ENCODE data around the gene OR51E2.

Gene OR51E2

DNA sequence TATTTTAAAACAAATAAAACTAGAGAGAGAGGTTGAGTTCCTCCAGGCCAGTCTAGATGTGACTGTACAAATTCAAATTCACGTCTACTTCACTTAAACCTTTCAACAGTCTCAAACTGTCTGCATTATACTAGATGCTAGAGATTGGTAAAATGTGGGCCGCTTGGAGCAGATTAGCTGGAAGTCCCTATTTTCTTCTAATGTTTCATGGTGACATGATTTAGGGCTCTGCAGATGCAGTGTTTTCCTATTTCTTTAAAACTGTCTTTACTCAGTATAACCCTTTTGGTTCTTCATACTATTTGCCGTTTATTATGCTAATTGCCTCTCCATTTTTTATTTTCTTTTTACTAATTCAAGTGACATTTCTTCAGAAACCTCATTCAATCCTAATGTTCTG is 33.5 kb downstream of the OR51E2 start:
- TF ChIP-seq SIN3A (IDR thresholded peaks at IDR 0.05; ENCODE audit: borderline replicate concordance, insufficient read depth, low read length), result no peak
- TF ChIP-seq POLR2AphosphoS5 (IDR thresholded peaks at IDR 0.05; ENCODE audit: low read depth, low read length), result no peak
- TF ChIP-seq FOXP2 (optimal IDR thresholded peaks at IDR 0.05; ENCODE audit: borderline replicate concordance, extremely low read depth, extremely low read length, insufficient read depth), result no peak
- TF ChIP-seq, protein P1, sequence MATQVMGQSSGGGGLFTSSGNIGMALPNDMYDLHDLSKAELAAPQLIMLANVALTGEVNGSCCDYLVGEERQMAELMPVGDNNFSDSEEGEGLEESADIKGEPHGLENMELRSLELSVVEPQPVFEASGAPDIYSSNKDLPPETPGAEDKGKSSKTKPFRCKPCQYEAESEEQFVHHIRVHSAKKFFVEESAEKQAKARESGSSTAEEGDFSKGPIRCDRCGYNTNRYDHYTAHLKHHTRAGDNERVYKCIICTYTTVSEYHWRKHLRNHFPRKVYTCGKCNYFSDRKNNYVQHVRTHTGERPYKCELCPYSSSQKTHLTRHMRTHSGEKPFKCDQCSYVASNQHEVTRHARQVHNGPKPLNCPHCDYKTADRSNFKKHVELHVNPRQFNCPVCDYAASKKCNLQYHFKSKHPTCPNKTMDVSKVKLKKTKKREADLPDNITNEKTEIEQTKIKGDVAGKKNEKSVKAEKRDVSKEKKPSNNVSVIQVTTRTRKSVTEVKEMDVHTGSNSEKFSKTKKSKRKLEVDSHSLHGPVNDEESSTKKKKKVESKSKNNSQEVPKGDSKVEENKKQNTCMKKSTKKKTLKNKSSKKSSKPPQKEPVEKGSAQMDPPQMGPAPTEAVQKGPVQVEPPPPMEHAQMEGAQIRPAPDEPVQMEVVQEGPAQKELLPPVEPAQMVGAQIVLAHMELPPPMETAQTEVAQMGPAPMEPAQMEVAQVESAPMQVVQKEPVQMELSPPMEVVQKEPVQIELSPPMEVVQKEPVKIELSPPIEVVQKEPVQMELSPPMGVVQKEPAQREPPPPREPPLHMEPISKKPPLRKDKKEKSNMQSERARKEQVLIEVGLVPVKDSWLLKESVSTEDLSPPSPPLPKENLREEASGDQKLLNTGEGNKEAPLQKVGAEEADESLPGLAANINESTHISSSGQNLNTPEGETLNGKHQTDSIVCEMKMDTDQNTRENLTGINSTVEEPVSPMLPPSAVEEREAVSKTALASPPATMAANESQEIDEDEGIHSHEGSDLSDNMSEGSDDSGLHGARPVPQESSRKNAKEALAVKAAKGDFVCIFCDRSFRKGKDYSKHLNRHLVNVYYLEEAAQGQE (IDR thresholded peaks at IDR 0.05; ENCODE audit: insufficient read depth in 1 of 2, low read depth in 2 of 2, low read length in 2 of 2), result no peak
- no peak for TF ChIP-seq TAF1 (IDR thresholded peaks at IDR 0.05; ENCODE audit: borderline replicate concordance, insufficient read depth, low read length)

- no peak for TF ChIP-seq SIN3A (IDR thresholded peaks at IDR 0.05; ENCODE audit: borderline replicate concordance, insufficient read depth, low read length)
- no peak for TF ChIP-seq FOXP2 (optimal IDR thresholded peaks at IDR 0.05; ENCODE audit: borderline replicate concordance, extremely low read depth, extremely low read length, insufficient read depth)
- TF ChIP-seq TAF1 (IDR thresholded peaks at IDR 0.05; ENCODE audit: borderline replicate concordance, insufficient read depth, low read length), result no peak
- TF ChIP-seq, protein P1 (IDR thresholded peaks at IDR 0.05; ENCODE audit: insufficient read depth in 1 of 2, low read depth in 2 of 2, low read length in 2 of 2), result no peak
- TF ChIP-seq POLR2AphosphoS5 (IDR thresholded peaks at IDR 0.05; ENCODE audit: low read depth, low read length), result no peak
Observed at GRCh38 chr11:4662876-4663275, 34.8 kb downstream of the OR51E2 start.

DNA sequence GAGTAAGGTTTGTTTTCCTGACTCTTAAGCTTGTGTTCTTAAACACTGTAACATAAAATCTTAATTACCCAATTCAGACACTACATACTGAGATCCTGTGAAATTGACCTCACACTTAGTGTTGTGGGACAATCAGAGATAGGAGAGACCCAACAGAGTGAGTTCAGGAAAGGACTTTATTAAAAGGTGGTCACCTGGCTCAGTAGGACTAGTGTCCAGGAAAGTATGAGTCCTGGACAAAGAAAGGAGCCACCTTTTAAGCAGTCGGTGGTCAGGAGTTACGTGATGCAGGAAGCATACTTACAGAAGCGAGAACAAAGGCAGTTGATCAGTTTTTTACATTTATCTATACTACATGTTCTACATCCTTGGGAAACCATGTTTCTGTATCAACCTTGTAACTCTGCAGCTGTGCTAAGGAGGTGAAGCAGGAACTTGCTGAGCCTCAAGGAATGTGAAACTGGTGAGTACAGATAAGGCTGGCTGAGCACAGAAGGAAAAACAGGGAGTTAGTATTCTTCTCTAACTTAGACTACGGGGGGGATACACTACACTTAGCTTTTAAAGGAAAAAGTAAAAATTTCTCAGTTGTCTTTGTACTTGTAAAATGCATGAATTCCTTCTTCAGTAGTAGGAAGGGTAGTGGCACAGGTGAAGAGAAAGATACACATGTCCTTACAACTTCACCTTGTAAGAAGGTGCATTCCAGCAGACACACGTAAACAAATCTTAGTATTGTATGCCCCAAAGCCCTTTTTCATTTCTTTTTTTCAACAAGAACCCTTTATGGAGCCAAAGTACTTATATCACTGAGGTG is 38.8 kb downstream of the OR51E2 start:
- TF ChIP-seq FOXP2 (optimal IDR thresholded peaks at IDR 0.05; ENCODE audit: borderline replicate concordance, extremely low read depth, extremely low read length, insufficient read depth) (no peak), TAF1 (IDR thresholded peaks at IDR 0.05; ENCODE audit: borderline replicate concordance, insufficient read depth, low read length) (no peak), POLR2AphosphoS5 (IDR thresholded peaks at IDR 0.05; ENCODE audit: low read depth, low read length) (no peak), SIN3A (IDR thresholded peaks at IDR 0.05; ENCODE audit: borderline replicate concordance, insufficient read depth, low read length) (no peak)
- TF ChIP-seq, protein P1 (IDR thresholded peaks at IDR 0.05; ENCODE audit: insufficient read depth in 1 of 2, low read depth in 2 of 2, low read length in 2 of 2), result no peak

DNA sequence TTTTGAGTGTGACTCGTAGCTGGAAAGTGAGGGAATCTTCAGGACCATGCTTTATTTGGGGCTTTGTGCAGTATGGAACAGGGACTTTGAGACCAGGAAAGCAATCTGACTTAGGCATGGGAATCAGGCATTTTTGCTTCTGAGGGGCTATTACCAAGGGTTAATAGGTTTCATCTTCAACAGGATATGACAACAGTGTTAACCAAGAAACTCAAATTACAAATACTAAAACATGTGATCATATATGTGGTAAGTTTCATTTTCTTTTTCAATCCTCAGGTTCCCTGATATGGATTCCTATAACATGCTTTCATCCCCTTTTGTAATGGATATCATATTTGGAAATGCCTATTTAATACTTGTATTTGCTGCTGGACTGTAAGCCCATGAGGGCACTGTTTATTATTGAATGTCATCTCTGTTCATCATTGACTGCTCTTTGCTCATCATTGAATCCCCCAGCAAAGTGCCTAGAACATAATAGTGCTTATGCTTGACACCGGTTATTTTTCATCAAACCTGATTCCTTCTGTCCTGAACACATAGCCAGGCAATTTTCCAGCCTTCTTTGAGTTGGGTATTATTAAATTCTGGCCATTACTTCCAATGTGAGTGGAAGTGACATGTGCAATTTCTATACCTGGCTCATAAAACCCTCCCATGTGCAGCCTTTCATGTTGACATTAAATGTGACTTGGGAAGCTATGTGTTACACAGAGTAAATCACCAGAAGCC is 42.9 kb downstream of the OR51E2 start:
- TF ChIP-seq, protein P1 (IDR thresholded peaks at IDR 0.05; ENCODE audit: insufficient read depth in 1 of 2, low read depth in 2 of 2, low read length in 2 of 2), result no peak
- TF ChIP-seq SIN3A (IDR thresholded peaks at IDR 0.05; ENCODE audit: borderline replicate concordance, insufficient read depth, low read length) (no peak), TAF1 (IDR thresholded peaks at IDR 0.05; ENCODE audit: borderline replicate concordance, insufficient read depth, low read length) (no peak), POLR2AphosphoS5 (IDR thresholded peaks at IDR 0.05; ENCODE audit: low read depth, low read length) (no peak), FOXP2 (optimal IDR thresholded peaks at IDR 0.05; ENCODE audit: borderline replicate concordance, extremely low read depth, extremely low read length, insufficient read depth) (no peak)
